HK-2 (cell line): Measurements from ENCODE around the gene RAB36.

Source experiments
- DNase-seq: peaks from one replicate; pipeline ENCODE4 v3.0.0-alpha.2; 2018; ENCODE audit not compliant: unreplicated experiment

The RAB36 gene

DNA sequence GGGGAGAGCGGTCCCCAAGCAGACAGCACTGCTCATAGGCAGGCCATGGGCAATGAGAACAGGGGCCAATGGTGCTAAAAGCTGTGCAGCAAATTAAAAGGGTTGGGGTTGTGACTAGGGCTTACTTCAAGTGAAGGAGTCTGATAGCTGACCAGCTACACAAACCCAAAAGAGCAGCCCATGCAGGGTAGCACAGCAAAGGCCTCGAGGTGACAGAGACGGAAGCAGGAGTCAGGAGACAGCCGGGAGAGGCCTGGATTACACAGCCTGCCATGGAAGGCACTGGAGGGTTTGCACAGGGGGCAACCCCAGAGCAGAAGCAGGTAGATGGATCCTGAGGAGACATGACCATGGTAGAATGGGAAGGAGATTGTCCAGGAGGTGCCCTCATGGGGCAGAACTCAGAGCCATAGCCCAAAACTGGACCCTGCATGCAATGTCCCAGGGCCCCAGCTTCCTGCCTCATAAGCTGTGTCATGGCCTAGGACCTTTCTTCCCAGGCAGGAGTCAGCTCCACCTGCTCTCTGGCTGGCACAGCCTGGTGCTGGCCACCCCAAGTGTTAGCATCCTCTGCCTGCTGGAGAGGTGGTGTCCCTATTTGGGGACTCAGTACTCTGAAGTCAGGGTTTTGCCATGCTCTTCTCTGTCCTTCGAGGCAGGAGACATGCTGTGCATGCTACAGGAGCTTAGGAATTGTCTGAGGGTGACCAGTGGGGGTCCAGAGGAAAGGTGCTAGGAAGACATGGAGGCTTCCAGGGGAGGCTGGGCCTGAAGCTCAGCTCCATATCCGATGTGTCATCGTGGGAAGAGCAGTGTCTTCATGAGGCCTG lies 36.8 kb upstream of the RAB36 start:
- no peak for DNase-seq

DNA sequence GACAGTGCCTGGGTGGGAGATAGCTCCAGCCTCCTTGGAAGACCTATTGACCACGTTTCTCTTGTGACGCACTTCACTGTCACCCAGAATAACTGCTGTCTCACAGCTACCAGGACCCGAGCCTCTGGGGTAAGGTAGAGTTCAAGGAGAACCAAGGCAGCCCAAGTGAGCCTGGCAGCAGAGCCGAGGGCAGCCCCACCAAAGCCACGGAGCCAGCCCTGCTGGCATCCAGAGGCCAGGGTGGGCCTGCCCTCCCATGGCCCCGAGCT lies 36.3 kb upstream of the RAB36 start:
- DNase-seq, result no peak

DNA sequence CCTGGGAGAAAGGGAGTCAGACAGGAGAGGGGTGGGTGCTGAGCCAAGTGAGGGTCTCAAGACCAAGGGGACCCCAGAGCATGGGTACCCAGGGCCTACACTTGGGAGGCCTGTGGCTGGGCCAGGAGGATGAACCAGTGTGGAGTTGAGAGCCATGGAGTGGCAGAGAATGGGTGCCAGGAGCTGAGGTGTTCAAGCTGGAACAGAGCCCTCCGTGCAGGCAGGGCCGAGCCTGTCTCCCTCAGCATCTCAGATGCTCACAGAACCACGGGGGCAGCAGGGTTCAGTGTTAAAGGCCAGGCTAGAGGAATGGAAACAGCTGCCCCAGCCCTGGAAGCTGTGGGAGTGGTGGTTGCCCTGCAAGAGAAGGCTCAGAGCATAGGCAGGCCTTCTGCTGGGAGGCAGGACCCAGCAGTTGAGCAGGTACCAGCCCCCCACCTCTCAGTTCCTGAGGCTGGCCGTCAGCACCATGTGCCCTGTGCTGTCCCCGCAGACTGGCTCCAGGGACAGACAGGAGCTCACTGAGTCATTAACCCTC lies 35.8 kb upstream of the RAB36 start:
- DNase-seq, result no peak

DNA sequence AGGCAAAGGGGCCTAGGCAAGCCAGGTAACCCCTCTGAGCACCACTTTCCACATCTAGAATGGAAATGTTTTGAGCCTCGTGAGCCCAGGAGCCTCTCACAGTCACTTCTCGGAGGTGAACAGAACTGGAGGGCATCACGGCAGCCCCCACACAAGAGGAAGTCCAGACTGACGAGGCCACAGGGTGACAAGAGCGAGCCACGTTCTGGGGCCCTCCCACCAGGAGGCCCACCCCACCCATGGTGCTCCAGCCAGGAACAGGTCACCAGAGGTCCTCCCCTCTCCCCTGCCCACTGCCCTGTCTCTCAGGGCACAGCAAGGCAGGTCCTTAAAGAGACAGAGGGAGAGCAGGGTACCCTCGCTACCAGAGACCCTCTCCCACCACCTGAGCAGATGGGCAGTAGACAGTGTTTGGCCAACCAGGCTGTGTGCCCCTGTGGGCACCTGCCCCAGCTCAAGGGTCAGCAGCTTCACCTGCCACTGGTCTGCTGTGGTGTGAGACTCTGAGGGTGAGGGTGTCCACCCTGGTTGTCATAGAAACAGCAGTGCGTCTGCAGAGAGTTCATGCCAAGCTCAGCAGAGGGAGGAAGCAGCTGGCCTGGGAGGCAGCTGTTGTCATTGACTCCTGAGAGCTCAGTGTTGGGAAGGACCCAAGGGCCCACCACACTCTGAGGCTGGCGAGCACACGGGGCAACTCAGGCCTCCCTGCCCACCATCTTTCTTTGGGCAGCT lies 34.9 kb upstream of the RAB36 start:
- DNase-seq, result no peak

DNA sequence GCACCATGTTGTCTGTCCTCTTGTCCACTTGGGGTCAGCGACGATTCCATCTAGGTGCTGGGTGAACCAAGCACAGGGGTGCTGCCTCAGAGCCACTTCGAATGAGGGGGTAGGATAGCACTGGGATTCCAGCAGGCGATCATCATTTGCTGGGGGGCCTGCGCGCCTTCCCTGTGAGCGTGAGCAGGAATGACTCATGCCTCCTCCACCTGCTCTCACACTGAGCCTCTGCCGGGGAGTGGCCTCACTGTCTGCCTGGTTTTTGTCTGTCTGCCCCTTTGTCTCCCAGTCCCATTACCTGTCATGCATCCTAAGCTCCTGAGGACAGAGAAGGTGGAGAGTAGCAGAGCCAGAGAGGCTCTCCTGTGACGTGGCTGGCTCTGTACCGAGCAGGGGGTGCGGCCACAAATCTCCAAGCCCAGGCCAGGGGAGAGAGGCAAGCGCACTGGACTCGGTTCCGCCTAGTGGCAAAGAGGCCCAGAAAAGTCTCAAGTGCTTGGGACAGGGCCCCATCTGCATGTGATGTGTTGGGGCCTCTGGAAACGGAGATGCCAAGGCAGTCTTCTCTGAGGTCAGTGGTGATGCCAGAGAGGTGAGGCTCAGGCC lies 34.3 kb upstream of the RAB36 start:
- DNase-seq, result no peak

DNA sequence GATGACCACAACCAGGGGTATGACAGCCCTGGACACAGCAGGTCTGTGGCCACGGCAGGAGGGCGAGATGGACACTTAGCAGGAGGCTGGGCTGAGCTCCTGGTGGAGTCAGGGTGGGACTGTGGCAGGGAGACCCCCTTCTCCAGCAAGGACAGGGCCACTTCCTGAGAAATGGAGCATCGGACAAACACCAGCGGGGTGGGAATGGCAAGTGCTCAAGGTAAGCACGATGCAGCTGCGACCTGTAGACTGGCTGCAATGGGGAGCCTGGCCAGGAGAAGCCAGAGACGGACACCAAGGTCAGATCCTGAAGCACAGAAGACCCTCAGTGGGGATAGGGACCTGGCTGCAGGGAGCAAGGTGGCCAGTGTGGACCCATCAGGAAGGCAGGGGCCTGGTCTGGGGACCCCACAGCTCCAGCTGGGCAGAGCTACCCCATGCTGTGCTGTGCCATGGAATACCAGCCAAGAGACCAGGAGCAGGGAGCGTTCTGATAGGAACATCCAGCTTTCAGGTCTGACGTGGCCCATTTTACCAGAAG lies 32.7 kb upstream of the RAB36 start:
- no peak for DNase-seq

DNA sequence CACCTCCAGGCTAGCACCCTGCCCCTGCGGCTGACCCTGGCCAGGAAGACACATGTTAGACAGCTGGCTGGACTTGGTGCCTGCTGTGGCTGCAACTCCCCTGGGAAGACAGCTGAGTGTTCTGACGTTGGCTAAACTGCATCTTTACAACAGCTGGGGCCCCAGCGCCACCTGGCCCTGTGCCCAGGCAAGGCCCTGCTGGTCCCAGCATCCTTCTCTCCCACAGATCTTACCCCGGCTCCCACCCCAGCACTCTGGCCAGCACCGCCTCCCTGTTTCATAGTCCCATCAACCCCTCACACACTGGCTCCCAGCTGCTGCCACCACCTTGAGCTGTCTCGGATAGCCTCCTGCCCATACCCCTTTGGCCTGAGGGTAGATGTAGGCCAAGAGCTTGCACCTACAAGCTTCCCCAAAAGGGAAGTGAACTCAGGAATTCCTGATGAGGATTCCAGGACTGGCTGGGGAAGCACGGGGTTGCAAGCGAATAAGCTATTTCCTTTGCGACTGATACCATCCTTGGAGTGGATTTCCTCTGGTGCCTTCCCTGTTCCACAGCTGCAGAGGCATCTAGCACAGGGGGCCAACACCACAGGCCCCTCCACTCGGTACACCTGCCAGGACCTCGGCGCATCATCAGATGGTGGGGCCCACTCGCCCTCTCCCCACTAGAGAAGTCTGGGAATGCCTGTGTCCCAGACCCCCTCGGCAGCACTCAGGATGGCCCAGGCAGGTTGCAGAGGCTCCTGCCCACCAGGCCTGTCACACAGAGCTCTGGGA lies 32.0 kb upstream of the RAB36 start:
- DNase-seq, result no peak

DNA sequence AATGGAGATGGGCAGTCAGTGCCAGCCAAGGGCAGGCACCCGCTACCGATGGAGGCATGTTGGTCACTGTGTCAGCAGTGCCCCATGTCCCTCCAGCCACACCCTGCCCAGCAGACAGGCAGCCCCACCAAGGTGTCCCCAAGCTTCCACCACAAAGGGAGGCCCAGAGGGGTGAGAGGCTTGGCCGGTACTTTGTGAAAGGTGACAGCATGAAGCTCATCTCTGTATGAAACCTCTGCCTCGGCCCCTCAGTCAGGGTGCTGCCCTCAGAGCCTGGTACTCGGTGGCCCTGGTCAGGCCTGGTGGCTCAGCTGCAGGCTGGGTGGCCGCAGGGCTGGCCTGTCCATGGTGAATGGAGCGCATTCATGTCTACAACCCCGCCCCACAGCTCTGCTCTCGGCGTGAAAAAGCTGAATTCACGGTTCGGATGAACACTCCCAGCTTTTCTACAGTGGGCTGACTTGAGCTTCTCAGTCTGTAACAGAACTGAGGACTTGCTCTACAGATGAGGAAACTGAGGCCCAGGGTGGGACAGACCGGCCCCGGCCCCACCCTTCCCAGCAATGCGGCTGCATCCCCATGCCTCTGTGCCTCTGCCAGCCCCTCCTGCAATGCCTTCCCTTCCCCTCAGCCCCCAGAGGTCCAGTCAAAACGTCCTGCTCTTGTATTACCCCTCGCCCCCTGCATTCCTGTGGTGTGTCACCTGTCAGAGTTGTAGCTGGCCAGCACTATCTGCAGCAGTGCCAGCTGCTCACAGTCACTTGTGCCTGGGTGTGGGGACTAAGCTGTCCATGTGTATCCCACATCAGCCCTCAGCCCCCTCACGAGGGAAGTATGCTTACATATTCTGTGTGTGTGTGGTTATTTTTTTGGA lies 31.2 kb upstream of the RAB36 start:
- no peak for DNase-seq

DNA sequence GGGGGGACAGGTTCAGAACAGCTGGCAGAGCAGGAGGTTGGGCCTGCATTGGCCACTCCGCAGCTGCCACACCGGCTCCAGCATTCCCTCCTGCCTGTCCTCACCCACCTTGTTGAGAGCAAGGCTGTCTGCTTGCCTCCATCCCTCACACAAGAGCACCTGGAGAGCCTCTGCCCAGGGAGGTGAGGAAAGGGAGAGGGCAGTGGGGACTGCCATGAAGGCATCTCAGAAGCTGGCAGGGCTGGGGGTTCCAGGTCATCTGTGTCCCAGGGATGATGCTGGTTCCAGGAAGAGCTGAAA lies 30.6 kb upstream of the RAB36 start:
- DNase-seq, result no peak

DNA sequence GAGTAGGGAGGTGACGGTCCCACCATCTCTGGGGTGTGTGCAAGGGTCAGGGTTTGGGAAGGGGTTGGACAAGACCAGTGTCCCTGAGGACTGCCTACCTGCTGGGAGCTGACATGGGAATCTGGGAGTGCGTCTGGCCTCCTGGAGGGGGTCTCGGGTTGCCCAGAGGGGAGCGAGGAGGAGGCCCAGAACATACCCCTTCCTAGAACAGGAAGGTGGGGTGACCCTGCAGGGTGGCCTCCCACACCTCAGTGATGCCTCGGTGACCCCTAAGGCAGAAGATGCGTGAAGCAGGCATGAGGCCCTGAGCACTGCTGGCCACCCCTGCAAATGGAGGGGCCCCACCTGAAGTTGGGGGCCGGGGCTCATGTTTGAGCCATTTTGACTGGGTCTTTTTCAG lies 29.9 kb upstream of the RAB36 start:
- no peak for DNase-seq

DNA sequence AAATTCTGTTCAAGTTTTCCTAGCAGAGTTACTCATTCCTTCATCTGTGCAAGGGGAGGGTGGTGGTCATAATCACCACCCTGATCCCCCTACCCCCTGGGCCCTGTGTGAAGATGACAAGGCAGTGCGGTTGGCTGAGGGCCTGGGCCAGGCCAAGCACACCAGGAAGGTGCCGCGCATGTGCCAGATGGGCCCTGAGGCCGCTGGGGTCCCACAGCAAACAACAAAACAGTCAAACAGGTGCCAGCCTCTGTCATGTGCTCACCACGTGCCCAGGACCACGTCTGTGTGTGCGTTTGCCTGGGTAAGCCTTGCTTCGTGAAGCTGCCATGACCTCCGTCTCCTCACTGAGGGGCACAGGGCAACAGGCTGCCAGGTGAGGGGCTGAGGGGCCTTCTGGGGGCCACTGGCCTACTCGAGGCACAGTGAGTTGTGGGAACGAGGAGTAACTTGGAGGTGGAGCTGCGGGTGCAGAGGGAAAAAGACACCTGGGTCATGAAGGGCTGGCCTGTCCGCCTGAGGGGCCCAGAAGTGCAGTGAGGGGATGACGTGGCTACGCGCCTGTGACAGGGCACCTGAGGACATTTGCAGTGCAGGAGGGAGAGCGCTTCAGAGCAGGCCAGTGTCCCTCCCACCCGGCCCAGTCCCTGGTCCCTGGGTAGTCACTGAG lies 29.3 kb upstream of the RAB36 start:
- DNase-seq, result no peak

DNA sequence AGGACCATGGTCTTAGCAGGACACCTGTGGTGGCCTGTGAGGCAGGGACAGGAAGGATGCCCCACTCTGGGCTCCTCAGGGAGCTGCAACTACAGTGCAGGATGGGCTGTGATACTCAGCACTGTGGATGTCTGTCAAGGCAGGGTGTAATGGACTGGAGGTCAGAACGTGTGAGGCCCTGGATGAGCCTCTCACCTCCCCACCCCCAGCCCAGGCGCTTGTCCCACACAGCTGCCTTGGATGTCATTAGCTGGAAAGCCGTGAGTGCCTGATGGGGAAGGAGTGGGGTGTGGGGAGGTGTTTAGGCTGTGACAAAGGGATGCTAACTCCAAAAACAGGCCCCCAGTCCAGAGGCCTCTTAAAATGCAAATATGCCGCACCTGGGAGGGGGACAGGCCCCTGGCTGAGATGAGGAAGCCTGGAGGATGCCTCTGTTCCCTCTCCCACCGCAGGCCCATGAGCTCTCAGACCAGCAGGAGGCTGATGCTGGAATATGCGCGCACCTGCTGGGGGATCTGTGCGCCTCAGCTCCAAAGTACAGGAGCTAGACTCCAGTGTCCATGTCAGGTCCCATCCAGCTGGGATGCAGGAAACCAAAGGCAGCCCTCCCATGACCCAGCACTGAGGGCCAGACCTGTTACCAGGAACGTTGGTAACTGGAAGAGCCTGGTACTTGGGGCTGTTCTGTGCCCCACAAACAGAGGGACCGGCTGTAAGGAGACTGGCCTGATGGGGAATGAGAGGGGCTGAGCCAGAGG lies 28.6 kb upstream of the RAB36 start:
- DNase-seq, result no peak

DNA sequence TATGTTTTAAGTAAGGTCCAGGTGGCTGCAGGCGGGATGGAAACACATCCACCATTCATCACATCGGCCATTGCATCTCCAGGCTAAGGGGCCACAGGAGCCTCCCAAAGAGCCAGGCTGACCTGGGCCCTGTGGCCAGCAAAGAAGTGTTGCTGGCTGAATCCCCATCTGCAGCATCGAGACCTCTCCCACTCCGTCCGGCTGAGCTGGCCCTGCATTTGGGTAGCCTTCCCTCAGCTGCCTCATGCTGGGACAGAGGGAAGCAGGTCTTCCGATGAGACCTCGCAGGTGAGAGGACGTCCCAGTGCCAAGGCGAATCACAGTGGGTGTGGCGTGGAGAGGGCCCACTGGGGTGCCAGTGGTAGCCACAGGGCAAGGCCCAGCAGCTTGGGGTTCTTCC lies 28.0 kb upstream of the RAB36 start:
- DNase-seq, result no peak

DNA sequence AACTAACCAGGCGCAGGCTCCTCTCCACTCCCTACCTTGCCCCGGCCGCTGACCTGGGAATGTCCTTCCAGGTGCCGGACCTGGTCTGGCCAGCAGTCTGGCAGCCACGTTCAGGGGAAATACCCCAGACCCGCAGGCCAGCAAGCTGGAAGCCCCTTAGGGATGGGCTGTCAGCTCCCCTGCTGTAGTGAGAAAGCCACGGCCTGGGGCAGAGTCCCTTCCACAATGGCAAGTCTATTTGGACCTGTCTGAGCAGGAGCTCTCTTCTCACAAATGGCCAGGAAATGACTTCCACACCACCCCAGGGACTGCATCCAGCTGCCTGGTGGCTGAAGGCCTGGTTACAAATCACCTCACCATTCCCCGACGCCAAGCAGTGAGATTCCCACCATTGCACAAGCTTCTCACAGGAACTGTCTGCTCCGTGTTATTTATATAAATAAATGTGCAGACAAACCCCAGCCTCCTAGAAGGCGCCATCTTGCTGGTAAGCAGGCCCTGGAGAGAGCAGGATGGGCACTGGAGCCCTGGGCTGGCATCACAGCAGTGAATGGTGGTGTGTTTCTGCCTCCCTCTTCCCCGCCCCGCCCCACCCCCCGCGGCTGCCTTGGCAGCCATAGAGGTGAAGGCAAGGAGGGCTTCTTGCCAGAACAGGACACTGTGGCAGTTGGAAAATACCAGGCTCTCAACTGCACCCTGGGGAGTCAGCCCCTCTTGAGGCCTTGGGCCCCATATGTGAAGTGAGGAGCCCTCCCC lies 27.2 kb upstream of the RAB36 start:
- no peak for DNase-seq

DNA sequence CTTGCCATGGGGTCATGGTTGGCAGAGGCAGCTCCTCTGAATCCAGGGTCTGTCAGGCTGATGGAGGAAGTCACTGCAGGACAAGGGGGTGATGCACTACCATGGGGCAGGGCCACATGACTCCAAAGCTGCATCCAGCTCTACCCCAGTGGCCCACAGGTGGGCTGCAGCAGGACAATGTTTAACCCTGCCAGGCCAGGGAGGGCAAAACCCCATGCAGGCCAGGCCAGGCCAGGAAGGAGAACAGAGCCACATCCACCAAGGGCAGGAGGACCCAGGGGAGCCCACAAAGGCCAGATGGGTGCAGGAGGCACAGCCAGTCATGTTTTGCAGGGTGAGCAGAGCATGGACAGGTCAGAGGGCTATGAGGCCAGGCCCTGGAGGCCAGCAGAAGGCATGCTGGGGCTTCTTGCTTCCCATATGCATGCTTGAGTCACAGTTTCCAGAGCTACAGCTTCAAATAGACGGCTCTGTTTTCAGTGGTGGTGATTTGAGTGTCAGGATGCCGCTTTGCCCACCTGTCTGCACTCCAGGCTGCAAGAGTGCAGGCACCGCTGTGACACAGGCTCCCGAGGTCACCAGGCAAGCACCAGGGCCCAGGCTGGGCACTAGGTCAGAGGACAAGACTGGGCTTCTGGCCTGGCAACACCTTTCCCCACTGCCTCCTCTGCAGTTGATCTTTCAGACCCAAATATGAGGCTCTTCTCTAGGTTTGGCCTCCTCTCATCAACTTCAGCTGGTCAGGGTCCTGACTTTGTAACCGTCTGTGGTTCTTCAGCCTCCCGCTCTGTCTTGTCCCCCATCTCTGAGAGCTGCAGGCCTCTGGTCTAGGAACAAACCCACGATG lies 26.4 kb upstream of the RAB36 start:
- no peak for DNase-seq

DNA sequence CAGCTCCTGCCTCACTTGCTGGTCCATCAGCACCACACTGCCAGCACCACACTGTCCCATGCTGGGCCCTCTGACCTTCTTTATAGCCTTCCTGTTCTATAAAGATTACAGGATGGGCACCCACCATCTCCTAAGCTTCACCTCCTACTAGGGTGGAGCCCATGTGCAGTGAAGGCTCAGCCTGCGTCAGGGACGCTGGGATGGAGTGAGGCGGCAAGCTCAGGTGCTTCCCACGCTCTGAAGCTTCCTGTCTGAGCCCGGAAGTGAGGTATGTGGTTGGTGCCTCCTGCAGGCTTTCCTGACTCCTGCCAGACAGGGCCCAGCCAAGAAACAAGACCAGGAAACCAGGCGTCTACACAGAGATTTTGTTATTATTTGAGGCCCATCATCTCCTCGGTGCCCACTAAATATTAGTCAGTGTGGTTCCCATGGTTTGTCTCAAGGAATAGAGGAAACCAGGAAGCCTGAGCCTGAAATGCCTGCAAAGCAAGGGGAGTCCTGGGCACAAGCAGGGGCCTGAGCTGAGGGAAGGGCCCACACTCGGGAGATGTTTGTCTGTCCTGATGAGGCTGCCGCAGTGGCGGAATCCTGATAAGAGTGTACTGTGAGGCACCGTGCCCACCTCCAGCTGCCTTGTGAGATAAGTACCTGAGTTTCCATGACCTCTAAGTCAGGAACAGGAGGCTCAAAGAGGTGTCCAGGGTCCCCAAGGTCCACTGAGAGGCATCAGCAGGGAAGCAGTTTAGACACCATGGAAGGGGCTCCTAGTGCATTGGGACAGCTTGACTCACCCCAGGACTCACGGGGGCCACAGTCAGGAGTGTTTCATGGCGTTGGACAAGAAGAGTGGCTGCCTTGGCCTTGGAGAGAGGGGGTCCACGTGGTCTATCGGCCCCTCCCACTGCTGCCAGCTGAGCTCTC lies 25.5 kb upstream of the RAB36 start:
- DNase-seq, result no peak

DNA sequence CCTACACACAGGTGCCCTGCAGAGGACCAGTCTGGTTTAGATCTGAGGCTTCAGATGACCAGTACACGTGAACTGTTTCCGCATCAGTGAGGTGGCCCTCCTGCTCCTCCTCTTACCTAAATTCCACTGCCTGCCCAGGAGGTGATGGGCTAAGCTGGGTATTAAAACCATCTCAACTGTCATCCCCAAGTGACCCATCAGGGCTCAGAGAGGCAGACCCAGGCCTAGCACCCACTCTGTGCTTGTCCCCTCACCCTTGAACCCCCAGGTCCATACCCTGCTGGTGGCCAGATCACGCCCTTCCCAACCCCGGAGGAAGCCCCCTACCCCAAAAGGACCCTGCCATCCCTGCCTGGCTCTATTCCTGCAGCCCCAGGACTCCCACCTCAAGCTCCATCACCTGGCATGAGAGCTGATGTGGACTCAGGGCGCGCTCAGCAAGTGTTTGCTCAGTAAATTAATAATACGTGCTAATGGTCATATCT lies 24.8 kb upstream of the RAB36 start:
- no peak for DNase-seq
